GM19452 (cell line): ENCODE data around the gene CARD9.

Experiments
- ATAC-seq: cut with Tn5 transposase; IDR thresholded peaks from one replicate; pipeline ENCODE4 v1.9.1; 2021; ENCODE audit not compliant: unreplicated experiment

The CARD9 gene

DNA sequence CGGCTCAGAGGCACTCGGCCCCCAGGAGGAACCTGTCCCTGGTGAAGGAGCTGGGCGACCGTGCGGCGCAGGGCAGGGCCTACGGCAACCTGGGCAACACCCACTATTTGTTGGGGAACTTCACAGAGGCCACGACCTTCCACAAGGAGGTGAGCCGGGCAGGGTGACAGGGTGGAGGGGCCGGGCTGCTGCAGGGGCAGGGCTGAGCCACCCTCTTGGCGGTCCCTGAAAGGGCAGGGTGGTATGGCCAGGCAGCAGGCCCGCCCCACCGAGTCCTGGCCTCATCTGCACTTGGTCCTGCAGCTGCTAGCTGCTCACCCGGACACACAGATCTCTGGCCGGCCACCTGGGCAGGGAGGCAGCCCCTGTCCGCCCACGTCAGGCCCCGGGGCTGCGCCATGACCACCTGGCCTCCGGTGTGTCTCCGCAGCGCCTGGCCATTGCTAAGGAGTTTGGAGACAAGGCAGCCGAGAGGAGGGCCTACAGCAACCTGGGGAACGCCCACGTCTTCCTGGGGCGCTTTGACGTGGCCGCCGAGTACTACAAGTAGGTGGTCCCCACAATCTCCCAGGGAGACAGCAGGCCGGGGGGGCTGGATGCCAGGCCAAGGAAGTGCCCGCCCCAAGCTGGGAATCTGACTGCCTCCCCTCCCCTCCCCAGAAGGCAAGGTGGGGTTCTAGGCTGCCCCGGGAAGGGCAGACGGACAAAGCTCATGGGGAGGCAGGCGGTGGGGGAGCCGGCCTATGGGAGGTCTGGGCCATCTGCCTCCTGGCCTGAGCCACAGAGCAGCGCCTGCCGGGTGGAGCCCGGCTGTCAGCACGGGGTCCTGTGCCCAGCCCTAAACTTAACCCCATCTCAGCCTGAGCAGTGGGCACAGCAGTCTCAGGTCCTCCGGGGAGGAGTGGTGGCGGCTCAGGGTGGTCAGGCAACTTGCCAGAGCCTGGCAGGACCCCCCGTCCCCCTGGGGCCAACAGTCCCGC is 35.8 kb downstream of the CARD9 start:
- no peak for ATAC-seq

- no peak for ATAC-seq
Observed at GRCh38 chr9:136336881-136337280, 36.6 kb downstream of the CARD9 start.

DNA sequence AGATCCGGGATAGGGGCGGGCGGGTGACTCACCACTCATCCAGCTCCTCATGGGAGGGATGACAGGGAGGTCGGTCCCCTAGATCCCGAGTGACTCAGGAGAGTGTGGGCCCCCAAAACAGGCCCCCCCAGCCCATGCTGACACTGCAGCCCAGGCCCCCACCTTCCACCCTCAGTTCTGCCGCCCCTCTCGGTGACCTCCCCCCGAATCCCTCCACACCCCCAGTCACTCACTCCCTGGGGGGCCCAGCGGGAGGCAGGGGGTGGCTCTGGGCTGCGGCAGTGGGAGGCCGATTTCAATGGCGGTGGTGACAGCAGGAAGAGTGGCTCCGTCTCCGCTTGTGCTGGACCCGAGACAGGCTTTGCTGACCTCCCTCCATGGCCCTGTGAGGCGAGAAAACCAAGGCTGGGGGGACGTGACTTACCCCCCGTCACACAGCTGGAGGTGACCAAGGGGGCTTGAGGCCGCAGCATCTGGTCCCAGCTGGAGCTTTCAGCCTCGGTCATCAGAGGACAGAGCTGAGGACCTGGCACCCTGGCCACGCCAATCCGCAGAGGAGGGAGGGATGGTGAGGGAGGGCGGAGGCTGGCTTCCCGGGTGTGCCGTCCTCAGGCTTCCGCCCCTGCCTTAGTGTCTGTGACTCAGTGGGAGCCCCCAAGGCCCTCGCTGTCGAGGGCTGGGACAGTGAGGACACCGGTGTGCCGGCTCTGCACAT is 37.2 kb downstream of the CARD9 start:
- ATAC-seq: no peak

DNA sequence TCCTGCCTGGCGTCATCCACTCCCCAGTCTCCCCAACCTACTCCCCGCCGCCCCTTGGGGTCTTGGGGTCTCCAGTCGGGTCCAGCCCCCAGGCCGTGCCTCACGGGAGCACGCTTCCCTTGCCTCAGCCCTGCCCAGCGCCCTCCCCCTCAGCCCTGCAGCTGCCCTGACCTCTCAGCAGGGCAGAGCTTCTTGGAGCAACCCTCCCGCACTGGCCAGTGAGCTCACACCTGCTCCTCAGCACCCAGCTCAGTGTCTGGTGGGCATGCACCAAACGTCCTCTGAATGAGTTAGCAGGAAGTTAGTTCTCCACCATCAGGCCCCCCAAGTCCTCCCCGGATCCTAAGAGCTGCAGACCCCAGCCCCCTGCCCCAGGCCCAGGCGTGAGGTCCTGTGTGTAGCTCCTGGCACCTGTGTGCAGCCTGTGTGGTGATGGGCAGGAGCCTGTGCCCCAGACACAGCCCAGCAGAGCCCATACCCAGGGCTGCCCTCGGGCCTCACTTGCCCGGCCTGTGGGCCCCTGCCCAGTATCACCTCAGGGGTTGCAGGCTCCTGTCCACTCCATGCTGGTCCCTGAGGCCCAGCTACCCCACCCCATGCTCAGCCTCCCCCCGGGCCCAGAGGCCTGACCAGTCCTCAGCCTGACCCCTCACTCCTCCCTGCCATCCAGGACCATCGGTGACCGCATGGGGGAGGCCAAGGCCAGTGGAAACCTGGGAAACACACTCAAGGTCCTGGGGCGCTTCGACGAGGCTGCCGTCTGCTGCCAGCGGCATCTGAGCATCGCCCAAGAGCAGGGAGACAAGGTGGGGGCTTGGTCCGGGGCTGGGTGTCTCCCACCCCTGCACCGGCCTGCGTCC is 37.9 kb downstream of the CARD9 start:
- ATAC-seq: no peak

GRCh38 chr9:136334541-136334940 is 38.9 kb downstream of the CARD9 start:
- no peak for ATAC-seq

DNA sequence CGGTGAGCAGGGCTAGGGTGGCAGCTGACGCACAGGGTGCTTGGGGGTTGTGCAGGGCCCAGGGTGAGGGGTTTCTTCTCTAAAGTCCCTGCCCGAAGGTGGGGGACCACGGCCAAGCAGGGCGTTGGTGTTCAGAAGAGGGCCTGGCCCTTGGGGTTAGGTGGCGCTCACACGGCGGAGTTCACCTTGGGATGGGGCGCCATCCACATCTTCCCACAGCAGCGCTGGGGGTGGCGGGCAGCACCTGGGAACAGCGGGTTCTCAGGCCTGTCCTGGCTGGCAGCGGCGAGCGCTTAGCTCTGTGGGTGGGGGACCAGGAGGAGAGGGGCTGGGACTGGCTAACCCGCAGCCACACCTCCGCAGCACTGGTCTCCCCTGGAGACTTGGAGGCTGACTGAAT is 40.0 kb downstream of the CARD9 start:
- no peak for ATAC-seq

GRCh38 chr9:136333045-136333444 is 40.4 kb downstream of the CARD9 start:
- ATAC-seq: no peak

- no peak for ATAC-seq
Observed at GRCh38 chr9:136332482-136332983, 40.9 kb downstream of the CARD9 start.

DNA sequence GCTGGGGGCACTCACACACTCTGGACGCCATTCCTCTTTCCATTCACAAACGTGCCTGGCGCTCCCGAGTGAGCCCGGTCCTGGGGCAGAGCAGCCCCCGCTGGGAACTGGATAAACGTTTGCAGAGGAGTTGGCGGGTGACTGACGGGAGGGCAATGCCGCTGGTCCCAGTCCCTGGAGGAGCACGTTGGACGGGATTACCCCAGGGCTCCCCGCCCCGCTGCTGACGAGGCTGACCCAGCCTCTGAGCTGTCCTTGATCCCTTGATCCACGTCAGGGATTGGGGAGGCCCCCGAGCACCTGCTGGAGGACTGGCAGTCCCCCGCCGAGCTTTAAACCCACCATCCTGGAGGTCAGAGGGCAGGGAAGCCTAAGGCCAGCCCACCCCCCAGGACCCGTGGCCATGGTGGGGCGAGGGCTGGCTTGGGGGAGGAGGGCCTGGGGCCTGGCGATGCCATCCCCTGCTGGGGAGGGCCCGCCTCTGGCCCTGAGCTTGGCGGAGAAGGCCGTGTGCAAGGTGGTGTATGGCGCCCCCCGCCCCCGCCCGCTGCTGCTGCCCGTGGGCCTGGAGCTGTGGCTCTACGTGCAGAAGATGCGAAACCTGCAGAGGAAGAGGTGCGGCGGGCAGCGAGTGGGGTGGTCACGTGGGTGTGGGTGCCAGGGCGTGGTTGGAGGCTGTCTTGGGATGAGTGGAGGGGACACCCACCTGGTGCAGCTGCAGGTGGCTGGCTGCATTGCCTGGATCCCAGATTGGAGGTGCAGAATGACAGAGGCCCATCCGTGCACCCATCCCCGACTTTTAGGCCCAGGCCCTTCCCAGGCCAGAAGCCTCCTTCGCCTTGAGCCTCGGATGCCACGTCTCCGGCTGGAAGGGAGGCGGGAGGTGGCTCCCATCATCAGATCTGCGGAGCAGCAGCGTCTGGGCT is 41.6 kb downstream of the CARD9 start:
- ATAC-seq: no peak

- ATAC-seq: no peak
Observed at GRCh38 chr9:136331030-136331429, 42.4 kb downstream of the CARD9 start.

DNA sequence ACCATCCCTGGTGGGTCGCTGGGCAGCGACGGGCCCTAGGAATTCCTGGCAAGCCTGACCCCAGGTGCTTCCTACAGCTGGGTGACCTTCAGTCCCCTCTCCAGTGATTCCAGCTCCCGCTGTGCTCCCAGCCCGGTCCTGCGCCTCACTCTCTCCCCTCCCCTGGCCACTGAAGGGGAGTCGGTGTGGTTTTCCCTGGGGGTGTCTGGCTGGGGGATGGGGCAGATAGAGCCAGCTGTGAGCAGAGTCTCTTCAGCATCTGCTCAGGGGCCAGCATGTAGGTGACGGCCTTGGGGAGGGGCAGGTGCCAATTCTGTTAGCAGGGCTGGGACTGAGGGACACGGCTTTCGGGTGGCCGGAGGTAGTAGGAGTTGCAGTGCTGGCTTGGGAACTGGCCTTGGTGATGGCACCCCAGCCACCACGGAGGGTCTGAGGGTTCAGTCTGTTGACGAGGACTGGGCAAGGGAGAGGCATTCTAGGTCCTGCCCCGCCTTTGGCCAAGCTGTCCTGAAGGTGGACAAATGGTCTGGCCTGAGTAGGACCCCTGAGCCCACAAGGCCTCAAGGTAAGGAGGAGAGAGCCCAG is 43.0 kb downstream of the CARD9 start:
- ATAC-seq: no peak

GRCh38 chr9:136329636-136330405 is 43.6 kb downstream of the CARD9 start:
- no peak for ATAC-seq

GRCh38 chr9:136329211-136329627 is 44.2 kb downstream of the CARD9 start:
- no peak for ATAC-seq

DNA sequence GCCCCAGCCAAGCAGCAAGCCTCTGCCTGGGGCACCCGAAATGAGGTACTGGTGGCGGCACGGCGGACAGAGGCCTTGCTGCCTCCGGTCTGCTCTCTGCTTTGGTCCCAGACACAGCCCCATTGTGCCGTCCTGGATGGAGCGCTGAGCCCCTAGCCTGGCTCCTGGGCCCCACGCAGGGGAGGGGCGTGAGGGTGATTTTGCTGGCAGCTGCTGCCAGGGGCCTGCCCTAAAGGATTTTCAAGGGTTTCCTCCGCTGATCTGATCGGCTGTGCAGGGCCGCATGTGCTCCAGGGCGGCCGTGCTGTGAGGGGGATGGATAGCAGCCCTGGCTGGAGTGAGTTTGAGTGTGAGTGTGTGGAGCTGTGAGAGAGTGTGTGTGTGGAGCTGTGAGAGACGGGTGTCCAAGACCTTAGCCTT is 44.8 kb downstream of the CARD9 start:
- ATAC-seq: no peak

GRCh38 chr9:136328011-136328621 is 45.4 kb downstream of the CARD9 start:
- ATAC-seq: no peak

DNA sequence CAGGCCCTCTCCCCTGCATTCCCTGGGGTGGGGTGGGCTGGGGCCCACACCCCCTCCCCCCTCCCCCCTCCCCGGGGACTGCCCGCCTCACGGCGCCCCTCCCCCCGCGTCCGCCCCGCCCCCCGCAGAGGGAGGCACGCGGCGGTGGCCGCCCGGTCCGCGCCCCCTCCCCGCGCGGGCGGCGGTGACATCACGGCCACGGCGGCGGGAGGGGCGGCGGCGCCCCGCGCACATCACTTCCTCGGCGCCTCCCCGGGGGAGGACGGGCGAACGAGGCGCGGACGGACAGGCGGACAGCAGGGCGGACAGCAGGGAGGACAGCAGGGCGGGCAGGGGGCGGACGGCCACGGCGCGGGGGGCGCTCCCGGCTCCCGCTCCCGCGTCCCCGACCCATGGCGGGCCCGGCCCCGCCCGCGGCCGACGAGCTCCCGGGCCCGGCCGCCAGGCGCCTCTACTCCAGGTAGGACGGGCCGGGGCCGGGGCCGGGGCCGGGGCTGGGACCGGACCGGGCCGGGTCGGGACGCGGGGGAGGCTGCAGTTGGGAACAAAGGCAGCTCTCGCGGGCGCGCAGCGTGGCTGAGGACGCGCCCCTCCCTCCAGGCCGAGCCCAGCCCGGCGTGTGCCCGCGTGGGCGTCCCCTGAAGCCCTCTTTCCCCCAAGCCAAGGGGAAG is 46.0 kb downstream of the CARD9 start, which contains the start of gene GPSM1:
Gene GPSM1, plus strand, starts transcription at position 236 of the 671 bp plus-strand sequence. Its CDS starts 157 bp downstream, at position 393.
- ATAC-seq: no peak

DNA sequence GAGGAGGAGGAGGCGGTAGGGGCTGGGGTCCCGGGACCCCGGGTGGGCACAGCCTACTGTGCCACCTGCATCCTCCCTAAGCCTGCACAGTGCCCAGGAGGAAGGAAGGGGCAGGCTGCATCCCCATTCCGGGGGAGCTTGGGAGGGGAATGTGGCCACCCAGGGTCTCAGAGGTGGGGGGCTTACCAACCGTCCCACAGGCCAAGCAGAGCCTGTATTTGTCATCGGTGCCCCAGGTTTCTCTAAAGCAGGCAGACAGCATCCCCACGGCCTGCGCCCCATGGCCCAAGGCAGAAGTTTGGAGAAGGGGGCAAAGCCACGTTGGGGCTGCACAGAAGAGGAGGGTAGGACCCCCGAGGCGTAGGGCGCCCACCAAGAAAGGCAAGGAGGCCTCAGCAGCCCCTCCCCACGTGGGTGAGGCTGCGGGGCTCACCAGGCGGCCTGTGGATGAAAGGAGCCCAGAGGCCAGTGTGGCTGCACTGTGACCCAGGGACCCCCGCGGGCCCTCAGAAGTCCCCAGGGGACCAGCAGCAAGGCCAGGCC is 46.6 kb downstream of the CARD9 start:
- no peak for ATAC-seq
